Stimulated activated CD8-positive, alpha-beta memory T cell treated with anti-CD3 and anti-CD28 coated beads, Interleukin-2, amount 100 ng/mL, for 48 hours (primary cell): ENCODE measurements around the gene NIP7.
"Not testable (repeated sequence)": the region's sequence is repeated elsewhere in the genome, so short reads cannot be mapped to it uniquely, and the experiment has no call there.

Source experiments
- DNase-seq, 2 donors: peaks; one replicate each; pipeline ENCODE4 v3.0.0-alpha.2; 2020; ENCODE audit warnings: low read depth in 2 of 2

Gene NIP7

GRCh38 chr16:69339289-69340094 lies at the start of gene NIP7, which contains the start of gene COG8:
NIP7 (plus strand) TSS chr16:69339772; CDS start chr16:69339830, 58 bp downstream.
COG8 (minus strand) TSS chr16:69339564; CDS start chr16:69339552, 12 bp downstream.
- peak; percentile 83 to 88 for DNase-seq

- not testable (repeated sequence) for DNase-seq
Measured at GRCh38 chr16:69291657-69292056, 47.9 kb upstream of the NIP7 start.

GRCh38 chr16:69293401-69293800 lies 46.2 kb upstream of the NIP7 start:
- no peak for DNase-seq

- DNase-seq, result no peak
Measured at GRCh38 chr16:69294051-69294450, 45.5 kb upstream of the NIP7 start.

- not testable (repeated sequence) for DNase-seq
Measured at GRCh38 chr16:69296771-69297170, 42.8 kb upstream of the NIP7 start.

GRCh38 chr16:69298261-69298660 lies 41.3 kb upstream of the NIP7 start:
- no peak for DNase-seq

- DNase-seq, result no peak
Measured at GRCh38 chr16:69301187-69301586, 38.4 kb upstream of the NIP7 start.

GRCh38 chr16:69301861-69302260 lies 37.7 kb upstream of the NIP7 start:
- no peak for DNase-seq

- no peak for DNase-seq
Measured at GRCh38 chr16:69302301-69302700, 37.3 kb upstream of the NIP7 start.

GRCh38 chr16:69306031-69306430 lies 33.5 kb upstream of the NIP7 start:
- DNase-seq, result no peak

- no peak for DNase-seq
Measured at GRCh38 chr16:69307091-69307490, 32.5 kb upstream of the NIP7 start.

- no peak for DNase-seq
Measured at GRCh38 chr16:69307856-69308255, 31.7 kb upstream of the NIP7 start.

- DNase-seq, result no peak
Measured at GRCh38 chr16:69309316-69309715, 30.3 kb upstream of the NIP7 start.

- DNase-seq, result peak; percentile 96 to 98
Measured at GRCh38 chr16:69310653-69311532, 28.7 kb upstream of the NIP7 start, which contains the start of gene VPS4A. VPS4A (plus strand) TSS chr16:69311350; CDS start chr16:69311512, 162 bp downstream.

- DNase-seq, result peak; percentile 21 to 37
Measured at GRCh38 chr16:69311533-69312387, 27.8 kb upstream of the NIP7 start.

GRCh38 chr16:69313469-69313868 lies 26.1 kb upstream of the NIP7 start:
- no peak for DNase-seq

- DNase-seq, result no peak
Measured at GRCh38 chr16:69314534-69314933, 25.0 kb upstream of the NIP7 start.

- no peak for DNase-seq
Measured at GRCh38 chr16:69315486-69316311, 23.9 kb upstream of the NIP7 start.

GRCh38 chr16:69316595-69317034 lies 23.0 kb upstream of the NIP7 start:
- no peak for DNase-seq

- DNase-seq, result no peak
Measured at GRCh38 chr16:69318177-69318910, 21.2 kb upstream of the NIP7 start.
